IMR-90 (cell line): Measurements from ENCODE around the gene HOXB9. TPM values are rescaled to one million over a fixed set of nuclear protein-coding genes. Genes with fewer than 3 reads are reported as not detected.

Experiments used
- ATAC-seq: fragments of 200-7000 bp; cut with Tn5 transposase; 2 replicates; pipeline ENCODE4 v1.9.1; 2020; ENCODE audit warnings: low read depth, mild to moderate bottlenecking, moderate library complexity
- Bru-seq: library from RNA; stranded (reverse); fragments of 400-500 nt; gene quantifications from one replicate; lab custom pipeline; 2021; lab: Mats Ljungman, UMichigan
- BruChase-seq, 2 experiments: library from RNA; stranded (reverse); fragments of 400-500 nt; gene quantifications; one replicate each; lab custom pipeline; 2021; lab: Mats Ljungman, UMichigan
- BruUV-seq: library from RNA; stranded (reverse); fragments of 400-500 nt; replicated peaks from 2 replicates; lab custom pipeline; 2021; lab: Mats Ljungman, UMichigan
- CTCF ChIA-PET: fragments of 300-600 bp; formaldehyde crosslinking; extraction: SDS; loops from one replicate; lab custom pipeline; 2021; ENCODE audit warnings: antibody characterized with exemption; lab: Yijun Ruan, JAX
- POLR2A ChIA-PET: fragments of 300-600 bp; sonication (Branson Sonifier 250); formaldehyde crosslinking; loops from one replicate; lab custom pipeline; 2022; ENCODE audit warnings: antibody characterized with exemption; ENCODE audit not compliant: unreplicated experiment; lab: Charles Lee
- DNase-seq: peaks from one replicate; pipeline ENCODE4 v3.0.0; 2013
- H2AFZ ChIP-seq: replicated peaks from 2 replicates; pipeline ENCODE3; 2013; ENCODE audit warnings: low read length, mild to moderate bottlenecking; ENCODE audit not compliant: poor library complexity
- H2AK5ac ChIP-seq: 2 replicates; pipeline ENCODE4 v1.6.1; 2013; ENCODE audit warnings: low read depth, low read length, inconsistent platforms
- H2AK9ac ChIP-seq: replicated peaks from 2 replicates; pipeline ENCODE3; 2013; ENCODE audit warnings: mild to moderate bottlenecking, low read depth, low read length, moderate library complexity; ENCODE audit not compliant: poor library complexity
- H2BK120ac ChIP-seq: 2 replicates; pipeline ENCODE4 v1.6.1; 2013; ENCODE audit warnings: low read depth, low read length, inconsistent platforms
- H2BK15ac ChIP-seq: 3 replicates; pipeline ENCODE4 v1.6.1; 2013; ENCODE audit warnings: low read depth, low read length, inconsistent platforms
- H2BK20ac ChIP-seq: 2 replicates; pipeline ENCODE4 v1.6.1; 2013; ENCODE audit warnings: low read depth, mild to moderate bottlenecking, inconsistent platforms, low read length, moderate library complexity
- H2BK5ac ChIP-seq: 2 replicates; pipeline ENCODE4 v1.6.1; 2013; ENCODE audit warnings: mild to moderate bottlenecking, low read depth, low read length, inconsistent platforms; ENCODE audit not compliant: poor library complexity, severe bottlenecking
- H3K14ac ChIP-seq: replicated peaks from 2 replicates; pipeline ENCODE4 v1.6.1; 2013; ENCODE audit warnings: low read depth, low read length, inconsistent platforms
- H3K18ac ChIP-seq: 2 replicates; pipeline ENCODE4 v1.6.1; 2013; ENCODE audit warnings: low read depth, low read length, control low read depth
- H3K23ac ChIP-seq: 2 replicates; pipeline ENCODE4 v1.6.1; 2013; ENCODE audit warnings: low read depth, low read length, inconsistent platforms
- H3K27ac ChIP-seq: 2 replicates; pipeline ENCODE4 v1.5.1; 2013; ENCODE audit warnings: mild to moderate bottlenecking, control low read depth, low read length; ENCODE audit not compliant: insufficient read depth
- H3K27me3 ChIP-seq: 2 replicates; pipeline ENCODE4 v1.6.1; 2013; ENCODE audit warnings: low read length; ENCODE audit not compliant: control insufficient read depth, insufficient read depth
- H3K36me3 ChIP-seq: 2 replicates; pipeline ENCODE4 v1.6.1; 2013; ENCODE audit warnings: low read length, mixed read lengths; ENCODE audit not compliant: control insufficient read depth, insufficient read depth
- H3K4ac ChIP-seq: 2 replicates; pipeline ENCODE4 v1.6.1; 2013; ENCODE audit warnings: low read depth, low read length, inconsistent platforms
- H3K4me1 ChIP-seq: 2 replicates; pipeline ENCODE4 v1.6.1; 2013; ENCODE audit warnings: low read length, mixed read lengths; ENCODE audit not compliant: control insufficient read depth, insufficient read depth
- H3K4me2 ChIP-seq: 2 replicates; pipeline ENCODE4 v1.6.1; 2013; ENCODE audit warnings: low read depth, mild to moderate bottlenecking, control low read depth, low read length, moderate library complexity
- H3K4me3 ChIP-seq: 2 replicates; pipeline ENCODE4 v1.5.1; 2013; ENCODE audit warnings: low read depth, mild to moderate bottlenecking, control low read depth, low read length, moderate library complexity; ENCODE audit not compliant: insufficient read depth
- H3K56ac ChIP-seq: 2 replicates; pipeline ENCODE4 v1.6.1; 2013; ENCODE audit warnings: low read length, inconsistent platforms; ENCODE audit not compliant: insufficient read depth; ENCODE audit errors: extremely low read depth
- H3K79me1 ChIP-seq, 2 experiments: 2 replicates each; pipeline ENCODE4 v1.6.1; 2013; ENCODE audit warnings: low read length in 2 of 2, inconsistent platforms in 1 of 2, low read depth in 1 of 2
- H3K9ac ChIP-seq: 2 replicates; pipeline ENCODE4 v1.6.1; 2013; ENCODE audit warnings: low read depth, low read length, control low read depth
- H3K9me1 ChIP-seq: 2 replicates; pipeline ENCODE4 v1.6.1; 2013; ENCODE audit warnings: low read length, inconsistent platforms; ENCODE audit not compliant: insufficient read depth
- H3K9me3 ChIP-seq: 2 replicates; pipeline ENCODE4 v1.6.1; 2013; ENCODE audit warnings: low read length; ENCODE audit not compliant: control insufficient read depth, insufficient read depth
- H4K20me1 ChIP-seq: 2 replicates; pipeline ENCODE4 v1.6.1; 2013; ENCODE audit warnings: low read length, inconsistent platforms; ENCODE audit not compliant: insufficient read depth
- H4K5ac ChIP-seq: 2 replicates; pipeline ENCODE4 v1.6.1; 2013; ENCODE audit warnings: mild to moderate bottlenecking, low read depth, low read length, control low read depth
- H4K8ac ChIP-seq, 2 experiments: 2 replicates each; pipeline ENCODE4 v1.6.1; 2013; ENCODE audit warnings: low read depth in 2 of 2, low read length in 2 of 2, control low read depth in 1 of 2, inconsistent platforms in 1 of 2
- H4K91ac ChIP-seq: 2 replicates; pipeline ENCODE4 v1.6.1; 2013; ENCODE audit warnings: low read depth, low read length, inconsistent platforms; ENCODE audit not compliant: insufficient read depth
- CEBPB ChIP-seq: IDR thresholded peaks from 2 replicates; pipeline ENCODE4 v1.6.1; 2012; ENCODE audit warnings: low read depth, low read length, improper control_type of control experiment
- RCOR1 ChIP-seq: IDR thresholded peaks from 2 replicates; pipeline ENCODE4 v1.6.1; 2012; ENCODE audit warnings: mild to moderate bottlenecking, low read length, improper control_type of control experiment; ENCODE audit not compliant: insufficient replicate concordance
- whole genome bisulfite sequencing, 2 experiments: methylation state at CpG; one replicate each; pipeline versions ENCODE4 v1.1.5 to v1.1.7; 2013; ENCODE audit warnings: missing lambda C conversion rate in 2 of 2; ENCODE audit not compliant: insufficient read length in 1 of 2; ENCODE audit errors: extremely low coverage in 2 of 2; 5-methylcytosine and 5-hydroxymethylcytosine counted together
- dilution Hi-C: fragments of 300-500 bp; cut with HindIII; formaldehyde crosslinking; loops from one replicate; pipeline ENCODE4 v1.14.3; 2018; ENCODE audit warnings: low sequenced_read_pairs; ENCODE audit not compliant: unreplicated experiment
- in situ Hi-C: fragments of 300-500 bp; cut with MboI; formaldehyde crosslinking; loops from 3 replicates; pipeline ENCODE4 v1.14.3; 2019; ENCODE audit warnings: low sequenced_read_pairs, inconsistent platforms, mixed read lengths
- intact Hi-C: fragments of 100-400 bp; cut with micrococcal nuclease; formaldehyde crosslinking; loops from 2 replicates; pipeline ENCODE4 v1.10.0; 2022
- long read RNA-seq: library from polyadenylated mRNA; unstranded; transcript quantifications from one replicate; pipeline ENCODE4 v2.0.0, GENCODE V29; 2021; ENCODE audit not compliant: unreplicated experiment
- polyA plus RNA-seq, 3 experiments: library from polyadenylated mRNA; depleted of rRNA; stranded (reverse); fragments of >200 nt; gene quantifications; 2 replicates each; pipeline ENCODE4 v1.2.3, GENCODE V29; 2012; ENCODE audit warnings: low replicate concordance in 1 of 3
- total RNA-seq: library from RNA; depleted of rRNA; stranded (reverse); fragments of >200 nt; gene quantifications from 2 replicates; pipeline ENCODE4 v1.2.3, GENCODE V29; 2012; rRNA removed

Gene HOXB9
- total RNA-seq, result under 0.01 TPM in 1 of 2 replicates, not detected in the other
- 0.05 and 0.07 TPM in 2 replicates for polyA plus RNA-seq (2012; rRNA removed)
- polyA plus RNA-seq (2012; cell fraction: cytosol; rRNA removed), result 0.01 and 0.04 TPM in 2 replicates
- 0.03 and 0.10 TPM in 2 replicates for polyA plus RNA-seq (2012; cell fraction: nucleus; rRNA removed; ENCODE audit: low replicate concordance)
- Bru-seq, nascent RNA, result percentile 12 among the genes with signal in this experiment
- BruChase-seq, experiment 1, labeled RNA remaining after a 6-hour chase, result not detected
- BruChase-seq, experiment 2, labeled RNA remaining after a 2-hour chase, result not detected
- long read RNA-seq, result 0 reads

DNA sequence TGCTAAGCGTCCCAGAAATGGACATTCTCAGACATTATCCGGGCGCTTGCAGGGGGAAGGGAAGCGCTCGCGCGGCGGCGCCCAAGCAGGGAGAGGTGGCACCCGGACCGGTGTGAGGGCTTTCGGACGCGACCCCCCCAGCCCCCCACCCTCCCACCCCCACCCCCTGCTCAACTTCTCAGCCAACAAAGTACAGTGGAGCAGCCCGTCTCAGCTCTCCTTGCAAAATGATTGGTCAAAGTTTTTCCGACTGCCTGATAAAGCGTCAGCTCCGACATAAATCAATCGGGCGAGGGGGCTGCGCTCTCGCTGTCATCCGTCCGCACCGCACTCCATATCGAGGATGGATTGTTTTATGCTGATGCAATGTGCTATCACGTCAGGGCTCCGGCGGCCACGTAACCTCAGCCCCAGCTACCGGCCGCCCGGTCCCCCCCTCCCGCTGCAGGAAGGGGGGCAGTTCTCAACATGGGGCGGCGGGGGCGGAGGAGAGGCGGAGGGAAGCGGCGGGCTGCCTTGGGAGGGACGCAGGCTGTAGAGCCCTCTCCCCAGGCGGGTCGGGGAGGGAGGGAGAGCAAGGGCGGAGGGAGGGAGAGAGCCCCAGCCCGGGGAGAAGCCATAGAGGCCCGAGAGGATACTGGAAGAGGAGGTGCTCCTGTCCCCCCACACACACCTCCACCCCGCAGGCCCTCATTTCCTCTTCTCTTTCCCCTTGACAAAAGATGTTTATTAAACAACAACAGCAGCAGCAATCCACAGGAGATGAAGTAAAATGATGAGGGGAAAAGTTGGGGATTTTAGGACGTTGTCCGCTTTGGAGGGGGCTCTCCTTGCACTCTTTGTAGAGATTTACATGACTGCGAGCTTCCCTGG is at the start of gene HOXB9:
TSS of gene HOXB9 (minus strand) at position 114 of the 873 bp plus-strand sequence. CDS start at position 25, 89 bp downstream.
- peak within 1 kb of the TSS; percentile 91 for H3K4me2 ChIP-seq
- no peak within 1 kb of the TSS for H2BK5ac ChIP-seq
- no peak within 1 kb of the TSS for H4K8ac ChIP-seq
- CTCF ChIA-PET, result interaction anchor here (1.3 kb wide), 1 partner anchor 10 kb away, joined by 4 read pairs; no protein-coding TSS in a partner anchor
- TF ChIP-seq RCOR1 (no peak), CEBPB (peak; percentile 65)
- in situ Hi-C loops, result loop anchor here (10.0 kb wide), 1 partner anchor 462 kb away; no protein-coding TSS in a partner anchor
- H3K18ac ChIP-seq, result no peak within 1 kb of the TSS
- H2AK5ac ChIP-seq, result no peak within 1 kb of the TSS
- no peak within 1 kb of the TSS for H3K14ac ChIP-seq
- H3K27me3 ChIP-seq, result peaks cover 98% of the 10 kb centered on the region
- no peak within 1 kb of the TSS for H2BK15ac ChIP-seq
- H4K91ac ChIP-seq, result no peak within 1 kb of the TSS
- H3K4me3 ChIP-seq, result peak within 1 kb of the TSS; percentile 38
- H4K5ac ChIP-seq, result no peak within 1 kb of the TSS
- intact Hi-C loops, result no loop called here
- H3K4ac ChIP-seq, result no peak within 1 kb of the TSS
- peak within 1 kb of the TSS; percentile 64 for H2AFZ ChIP-seq
- no peak within 1 kb of the TSS for H3K56ac ChIP-seq
- peak within 1 kb of the TSS; percentile 78 for H2AK9ac ChIP-seq
- POLR2A ChIA-PET, result interaction anchor here (0.7 kb wide), 1 partner anchor 39 kb away, joined by 3 read pairs; no protein-coding TSS in a partner anchor
- H3K4me1 ChIP-seq, result no peaks in the 10 kb centered on the region; the same call in 1 of the 2 replicates
- H4K20me1 ChIP-seq, result peaks cover 12% of the 10 kb centered on the region; the same call in 1 of the 2 replicates
- H2BK120ac ChIP-seq, result no peak within 1 kb of the TSS
- 20% methylated on average over 1 of the region's 50 CpGs; no CpG with 5 or more reads in 1 of the 2 experiments for WGBS, 2 experiments
- peak; percentile 47 for DNase-seq
- no peaks in the 10 kb centered on the region for H3K36me3 ChIP-seq
- 0 out of 2 replicates have a peak within 1 kb of the TSS, but pooled peaks have one; percentile 24 for H3K23ac ChIP-seq
- peaks cover 28% of the 10 kb centered on the region for H3K9me3 ChIP-seq
- H2BK20ac ChIP-seq, result no peak within 1 kb of the TSS
- H3K27ac ChIP-seq, result no peak within 1 kb of the TSS
- no TSS peak for BruUV-seq
- peak; percentile 12; the same call in 1 of the 2 replicates for ATAC-seq
- dilution Hi-C loops, result no loop called here
- no peak within 1 kb of the TSS for H3K9ac ChIP-seq
- H3K9me1 ChIP-seq, result no peaks in the 10 kb centered on the region; the same call in 1 of the 2 replicates
- H3K79me1 ChIP-seq, result no peaks in the 10 kb centered on the region
